ENCODE measurements around the gene SYT6. TPM values are rescaled to one million over a fixed set of nuclear protein-coding genes. Genes with fewer than 3 reads are reported as not detected.

Gene SYT6
- total and polyA plus RNA-seq, 2 of the 13 experiments (the other 11 are each of a cell fraction or from before 2014, with no cell fraction given): not detected

- Histone ChIP-seq H3K36me3 (replicated peaks in 1 of 2; ENCODE audit: control insufficient read depth in 1 of 2, insufficient read depth in 2 of 2, low read length in 2 of 2) (no peaks in the 10 kb centered on the region), H3K4me1 (ENCODE audit: insufficient read depth, low read length) (no peaks in the 10 kb centered on the region), H3K4me2 (ENCODE audit: low read depth, low read length) (no peak overlapping the region), H3K9me3 (ENCODE audit: low read length) (no peaks in the 10 kb centered on the region), H3K79me2 (ENCODE audit: insufficient read depth, low read length) (no peaks in the 10 kb centered on the region), H2AFZ (ENCODE audit: low read length) (no peak overlapping the region), H3K4me3 (replicated peaks in 1 of 3; ENCODE audit: insufficient read depth in 1 of 3, low read depth in 2 of 3, low read length in 3 of 3) (no peak overlapping the region), H3K9ac (ENCODE audit: insufficient read depth, low read depth, low read length) (no peak overlapping the region), H4K20me1 (ENCODE audit: insufficient read depth, low read length) (no peaks in the 10 kb centered on the region), H3K27me3 (ENCODE audit: control insufficient read depth in 1 of 2, insufficient read depth in 2 of 2, low read length in 2 of 2) (peaks cover 0 to 16% of the 10 kb centered on the region in 2 experiments; a peak in 2 of 5 replicates), H3K27ac (ENCODE audit: extremely low read length, insufficient read depth, low read length) (no peak overlapping the region)
- no peak for FAIRE-seq
- TF ChIP-seq NAIF1 (CRISPR knock-in tag; IDR thresholded peaks at IDR 0.05; ENCODE audit: borderline replicate concordance) (no peak), MTA1 (CRISPR knock-in tag; IDR thresholded peaks at IDR 0.05; ENCODE audit: borderline replicate concordance) (no peak), ZNF792 (CRISPR knock-in tag; IDR thresholded peaks at IDR 0.05) (no peak), MATR3 (CRISPR knock-in tag; IDR thresholded peaks at IDR 0.05) (no peak), NFATC3 (CRISPR knock-in tag; IDR thresholded peaks at IDR 0.05) (no peak), HNF4A (CRISPR knock-in tag; IDR thresholded peaks at IDR 0.05) (no peak), HNRNPL (IDR thresholded peaks at IDR 0.05; ENCODE audit: low read depth, low read length) (no peak), U2AF1 (optimal IDR thresholded peaks at IDR 0.05; ENCODE audit: low read depth, low read length) (no peak), SMAD9 (CRISPR knock-in tag; IDR thresholded peaks at IDR 0.05) (no peak), ZXDC (CRISPR knock-in tag; IDR thresholded peaks at IDR 0.05) (no peak), TMF1 (CRISPR knock-in tag; IDR thresholded peaks at IDR 0.05; ENCODE audit: low read depth) (no peak), DPF2 (CRISPR knock-in tag; IDR thresholded peaks at IDR 0.05; ENCODE audit: borderline replicate concordance, low read depth) (no peak), ZNF331 (CRISPR knock-in tag; IDR thresholded peaks at IDR 0.05) (no peak), ZNF672 (CRISPR knock-in tag; IDR thresholded peaks at IDR 0.05) (no peak), MED8 (CRISPR knock-in tag; IDR thresholded peaks at IDR 0.05; ENCODE audit: insufficient replicate concordance) (no peak), CEBPB (IDR thresholded peaks at IDR 0.05; ENCODE audit: borderline replicate concordance, low read depth, low read length) (no peak), E2F2 (CRISPR knock-in tag; IDR thresholded peaks at IDR 0.05; ENCODE audit: borderline replicate concordance) (no peak)
- TF ChIP-seq, protein P1, sequence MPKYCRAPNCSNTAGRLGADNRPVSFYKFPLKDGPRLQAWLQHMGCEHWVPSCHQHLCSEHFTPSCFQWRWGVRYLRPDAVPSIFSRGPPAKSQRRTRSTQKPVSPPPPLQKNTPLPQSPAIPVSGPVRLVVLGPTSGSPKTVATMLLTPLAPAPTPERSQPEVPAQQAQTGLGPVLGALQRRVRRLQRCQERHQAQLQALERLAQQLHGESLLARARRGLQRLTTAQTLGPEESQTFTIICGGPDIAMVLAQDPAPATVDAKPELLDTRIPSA (CRISPR knock-in tag; IDR thresholded peaks at IDR 0.05; ENCODE audit: borderline replicate concordance): no peak
- TF ChIP-seq, protein P2, sequence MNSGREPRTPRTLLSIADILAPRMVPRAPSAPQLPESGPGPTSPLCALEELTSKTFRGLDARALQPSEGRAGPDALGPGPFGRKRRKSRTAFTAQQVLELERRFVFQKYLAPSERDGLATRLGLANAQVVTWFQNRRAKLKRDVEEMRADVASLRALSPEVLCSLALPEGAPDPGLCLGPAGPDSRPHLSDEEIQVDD (CRISPR knock-in tag; IDR thresholded peaks at IDR 0.05; ENCODE audit: borderline replicate concordance): no peak
- intact Hi-C loops (cut with micrococcal nuclease; ENCODE audit: unreplicated experiment): no loop called here
- no peak for DNase-seq (ENCODE audit: low spot score)
- WGBS (ENCODE audit: low lambda C conversion rate): 44% methylated on average over 10 of the region's 10 CpGs
- ChIA-PET POLR2A (no interaction called here), CTCF (ENCODE audit: low intra/inter-chr PET ratio, low total read pairs) (interaction anchor here (0.7 kb wide), 1 partner anchor 113 kb away, joined by 3 read pairs; the partner anchor contains the start of gene OLFML3)
- no TSS peak for BruUV-seq (replicated peaks)
- no peak for ATAC-seq
- in situ Hi-C loops (cut with HindIII; ENCODE audit: extremely low pct_ligation_motif_present, low pct_unique_long_range_greater_than_20kb): no loop called here
Observed at GRCh38 chr1:114091711-114092110, 62.0 kb downstream of the SYT6 start.

Data from HepG2 (cell line).